Measurements from ENCODE around the gene UPK3A.
"Not testable (repeated sequence)": the region's sequence is repeated elsewhere in the genome, so short reads cannot be mapped to it uniquely, and the experiment has no call there.

UPK3A gene

GRCh38 chr22:45309422-45310227 is 24.9 kb downstream of the UPK3A start, which contains the start of gene FAM118A:
FAM118A (plus strand) TSS chr22:45309934; CDS start chr22:45322380, 12,446 bp downstream.
- peak; percentile 91 for DNase-seq (ENCODE audit: low read depth)

- no peak for DNase-seq (ENCODE audit: low read depth)
These were observed 25.7 kb downstream of the UPK3A start for GRCh38 chr22:45310331-45310976.

- no peak for DNase-seq (ENCODE audit: low read depth)
These were observed 26.3 kb downstream of the UPK3A start for GRCh38 chr22:45310977-45311531.

GRCh38 chr22:45312415-45312814 is 27.7 kb downstream of the UPK3A start:
- no peak for DNase-seq (ENCODE audit: low read depth)

- no peak for DNase-seq (ENCODE audit: low read depth)
These were observed 28.1 kb downstream of the UPK3A start for GRCh38 chr22:45312856-45313255.

- DNase-seq (ENCODE audit: low read depth): no peak
These were observed 29.4 kb downstream of the UPK3A start for GRCh38 chr22:45314054-45314721.

GRCh38 chr22:45314786-45315185 is 30.0 kb downstream of the UPK3A start:
- DNase-seq (ENCODE audit: low read depth): no peak

GRCh38 chr22:45316796-45317526 is 32.2 kb downstream of the UPK3A start:
- no peak for DNase-seq (ENCODE audit: low read depth)

GRCh38 chr22:45317551-45318167 is 32.9 kb downstream of the UPK3A start:
- no peak for DNase-seq (ENCODE audit: low read depth)

GRCh38 chr22:45318168-45318557 is 33.4 kb downstream of the UPK3A start:
- DNase-seq (ENCODE audit: low read depth): peak; percentile 80

- DNase-seq (ENCODE audit: low read depth): peak; percentile 39
These were observed 34.0 kb downstream of the UPK3A start for GRCh38 chr22:45318558-45319323.

GRCh38 chr22:45319324-45319685 is 34.6 kb downstream of the UPK3A start:
- DNase-seq (ENCODE audit: low read depth): no peak

GRCh38 chr22:45320357-45320976 is 35.7 kb downstream of the UPK3A start:
- no peak for DNase-seq (ENCODE audit: low read depth)

GRCh38 chr22:45321827-45322226 is 37.1 kb downstream of the UPK3A start:
- no peak for DNase-seq (ENCODE audit: low read depth)

GRCh38 chr22:45322873-45323525 is 38.2 kb downstream of the UPK3A start:
- no peak for DNase-seq (ENCODE audit: low read depth)

- no peak for DNase-seq (ENCODE audit: low read depth)
These were observed 38.9 kb downstream of the UPK3A start for GRCh38 chr22:45323695-45324094.

- no peak for DNase-seq (ENCODE audit: low read depth)
These were observed 39.6 kb downstream of the UPK3A start for GRCh38 chr22:45324311-45324711.

- DNase-seq (ENCODE audit: low read depth): not testable (repeated sequence)
These were observed 43.5 kb downstream of the UPK3A start for GRCh38 chr22:45328261-45328660.

GRCh38 chr22:45328822-45329529 is 44.2 kb downstream of the UPK3A start:
- no peak for DNase-seq (ENCODE audit: low read depth)
